ENCODE measurements around the gene MCTP1.

DNA sequence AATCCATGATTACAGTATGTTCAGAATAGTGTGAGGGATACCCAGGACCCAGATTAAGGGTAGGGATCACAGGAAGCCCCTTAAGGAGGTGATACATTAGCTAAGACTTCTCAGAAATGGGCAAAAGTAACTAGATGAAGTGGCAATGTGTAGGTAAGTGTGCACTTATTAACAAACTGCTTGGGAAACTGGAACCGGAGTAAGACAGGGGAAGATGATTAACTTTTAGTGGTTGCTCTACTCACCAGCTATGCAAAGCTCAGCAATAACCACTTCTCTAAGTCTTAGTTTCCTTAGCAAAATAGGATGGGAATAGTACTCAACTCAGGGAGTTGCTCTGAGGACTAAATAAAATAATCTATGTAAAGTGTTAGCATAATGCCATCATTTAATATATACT is 182.2 kb downstream of the MCTP1 start:
- TF ChIP-seq, protein P1, sequence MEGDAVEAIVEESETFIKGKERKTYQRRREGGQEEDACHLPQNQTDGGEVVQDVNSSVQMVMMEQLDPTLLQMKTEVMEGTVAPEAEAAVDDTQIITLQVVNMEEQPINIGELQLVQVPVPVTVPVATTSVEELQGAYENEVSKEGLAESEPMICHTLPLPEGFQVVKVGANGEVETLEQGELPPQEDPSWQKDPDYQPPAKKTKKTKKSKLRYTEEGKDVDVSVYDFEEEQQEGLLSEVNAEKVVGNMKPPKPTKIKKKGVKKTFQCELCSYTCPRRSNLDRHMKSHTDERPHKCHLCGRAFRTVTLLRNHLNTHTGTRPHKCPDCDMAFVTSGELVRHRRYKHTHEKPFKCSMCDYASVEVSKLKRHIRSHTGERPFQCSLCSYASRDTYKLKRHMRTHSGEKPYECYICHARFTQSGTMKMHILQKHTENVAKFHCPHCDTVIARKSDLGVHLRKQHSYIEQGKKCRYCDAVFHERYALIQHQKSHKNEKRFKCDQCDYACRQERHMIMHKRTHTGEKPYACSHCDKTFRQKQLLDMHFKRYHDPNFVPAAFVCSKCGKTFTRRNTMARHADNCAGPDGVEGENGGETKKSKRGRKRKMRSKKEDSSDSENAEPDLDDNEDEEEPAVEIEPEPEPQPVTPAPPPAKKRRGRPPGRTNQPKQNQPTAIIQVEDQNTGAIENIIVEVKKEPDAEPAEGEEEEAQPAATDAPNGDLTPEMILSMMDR (conservative IDR thresholded peaks at IDR 0.05; ENCODE audit: low read length) = no peak
- TF ChIP-seq EZH2phosphoT487 (IDR thresholded peaks at IDR 0.05; ENCODE audit: borderline replicate concordance, low read depth, low read length) = no peak
